T-helper 1 cell treated with Interleukin-12 subunit alpha and Interleukin-12 subunit beta and Interleukin-4 antibody, amounts not matched to agents 30 μg/mL and 1 μg/mL, for 36 hours (primary cell): ENCODE results near the gene VCAM1.
"Not testable (repeated sequence)": the region's sequence is repeated elsewhere in the genome, so short reads cannot be mapped to it uniquely, and the experiment has no call there.

Experiments used
- H3K27ac Mint-ChIP-seq: one replicate; pipeline ENCODE4 v1.8.0; 2021; ENCODE audit warnings: mild to moderate bottlenecking, mixed read lengths
- H3K27me3 Mint-ChIP-seq: one replicate; pipeline ENCODE4 v1.8.0; 2021; ENCODE audit warnings: low read depth, mixed read lengths
- H3K36me3 Mint-ChIP-seq: one replicate; pipeline ENCODE4 v1.8.0; 2021; ENCODE audit warnings: low read depth, mixed read lengths
- H3K4me1 Mint-ChIP-seq: one replicate; pipeline ENCODE4 v1.8.0; 2021; ENCODE audit warnings: low read depth, mixed read lengths
- H3K4me3 Mint-ChIP-seq: one replicate; pipeline ENCODE4 v1.8.0; 2021; ENCODE audit warnings: mild to moderate bottlenecking, moderate library complexity, mixed read lengths
- H3K9me3 Mint-ChIP-seq: one replicate; pipeline ENCODE4 v1.8.0; 2021; ENCODE audit warnings: mixed read lengths

VCAM1 gene

DNA sequence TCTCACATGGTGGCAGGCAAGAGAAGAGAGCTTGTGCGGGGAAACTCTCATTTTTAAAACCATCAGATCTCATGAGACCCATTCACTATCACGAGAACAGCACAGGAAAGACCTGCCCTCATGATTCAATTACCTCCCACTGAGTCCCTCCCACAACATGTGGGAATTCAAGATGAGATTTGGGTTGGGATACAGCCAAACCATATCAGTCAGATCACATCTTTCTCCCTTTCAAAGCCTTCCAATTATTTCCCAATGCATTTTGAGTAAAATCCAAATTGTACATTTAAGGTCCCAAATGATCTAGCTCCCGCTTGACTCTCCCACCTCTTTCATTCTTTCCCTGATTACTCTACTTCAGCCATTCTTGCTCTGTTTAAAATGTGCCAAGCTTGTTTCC, 62.2 kb downstream of the VCAM1 start:
- H3K9me3 Mint-ChIP-seq, H3K4me3 Mint-ChIP-seq, H3K27ac Mint-ChIP-seq, H3K36me3 Mint-ChIP-seq, H3K4me1 Mint-ChIP-seq: not testable (repeated sequence)
- peaks cover 10% of the 10 kb centered on the region for H3K27me3 Mint-ChIP-seq

DNA sequence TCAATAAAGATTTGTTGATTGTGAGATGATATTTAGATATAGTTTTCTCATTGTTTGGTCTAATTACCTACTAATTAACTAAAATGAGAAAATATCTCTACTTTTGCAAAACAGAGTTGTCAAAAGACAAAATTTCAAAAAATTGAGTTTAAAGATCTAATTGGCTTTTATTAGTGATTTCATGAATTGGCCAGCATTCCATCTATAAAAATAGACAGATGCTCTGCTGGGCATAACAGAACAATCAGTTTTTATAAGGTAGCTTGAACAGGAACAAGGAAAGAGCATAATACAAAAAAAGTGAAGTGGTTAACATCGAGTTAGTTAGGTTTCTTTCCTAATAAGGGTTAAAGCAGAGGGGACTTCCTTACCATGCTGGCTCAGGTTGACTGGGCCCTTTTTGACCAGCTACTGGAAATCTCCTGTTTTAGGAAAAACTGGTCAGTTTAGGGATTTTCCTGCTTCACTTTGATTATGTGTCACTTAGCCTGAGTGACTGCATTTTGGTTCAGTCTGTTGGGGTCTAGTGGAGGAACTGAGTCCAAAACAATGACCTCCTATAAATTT, 63.0 kb downstream of the VCAM1 start:
- peaks cover 14% of the 10 kb centered on the region for H3K27me3 Mint-ChIP-seq
- H3K4me1 Mint-ChIP-seq: peaks cover 4% of the 10 kb centered on the region
- H3K9me3 Mint-ChIP-seq: no peaks in the 10 kb centered on the region
- no peak overlapping the region for H3K27ac Mint-ChIP-seq
- no peaks in the 10 kb centered on the region for H3K36me3 Mint-ChIP-seq
- no peak overlapping the region for H3K4me3 Mint-ChIP-seq

DNA sequence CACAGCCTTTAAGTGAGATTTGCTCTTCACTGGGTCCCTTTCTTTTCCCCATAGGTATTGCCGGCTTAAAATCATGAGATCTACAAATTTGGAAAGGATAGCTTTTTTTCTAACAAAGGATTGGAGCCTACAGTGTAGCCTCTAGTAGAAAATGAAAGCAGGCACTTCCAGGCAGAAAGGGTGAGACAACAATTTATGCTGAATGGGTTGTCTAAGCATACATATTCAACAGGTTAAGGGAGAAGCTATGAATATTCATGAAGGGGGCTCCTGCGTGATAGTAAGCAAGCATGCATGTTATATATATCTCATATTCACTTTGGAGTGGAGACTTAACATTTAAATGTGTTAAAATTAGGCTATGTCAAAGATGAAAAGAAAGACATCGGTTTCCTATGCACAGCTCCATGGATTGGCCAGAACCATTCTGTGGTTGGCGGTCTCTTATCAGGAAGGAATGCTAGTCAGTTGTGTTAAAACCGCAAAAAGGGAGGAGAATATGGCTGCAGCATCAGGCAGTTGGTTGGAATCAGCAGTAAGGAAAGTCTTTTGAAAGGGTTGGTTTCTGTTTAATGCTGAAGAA, 66.0 kb downstream of the VCAM1 start:
- H3K4me3 Mint-ChIP-seq: no peak overlapping the region
- H3K4me1 Mint-ChIP-seq: peaks cover 4% of the 10 kb centered on the region
- no peaks in the 10 kb centered on the region for H3K9me3 Mint-ChIP-seq
- H3K27me3 Mint-ChIP-seq: peaks cover 25% of the 10 kb centered on the region
- no peaks in the 10 kb centered on the region for H3K36me3 Mint-ChIP-seq
- H3K27ac Mint-ChIP-seq: no peak overlapping the region

DNA sequence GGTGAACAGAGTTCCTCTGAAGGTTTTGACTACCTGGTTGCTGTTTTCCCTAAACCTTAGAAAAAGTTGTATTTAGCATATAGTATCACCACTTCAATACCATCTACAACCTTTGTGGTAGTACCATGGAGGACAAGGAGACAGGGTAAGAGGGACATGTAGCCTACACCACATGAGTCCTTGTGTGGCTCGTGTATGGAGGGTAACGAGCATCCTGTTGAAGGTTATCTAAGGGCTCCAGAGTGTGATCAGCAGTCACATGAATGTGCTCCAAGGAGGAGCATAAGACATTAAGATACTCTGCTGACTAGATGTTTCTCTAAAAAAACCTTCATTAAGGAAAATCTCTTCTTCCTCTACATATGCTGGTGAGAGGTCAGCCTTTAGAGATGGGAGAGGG, 67.3 kb downstream of the VCAM1 start:
- Mint-ChIP-seq H3K27me3 (peaks cover 25% of the 10 kb centered on the region), H3K9me3 (no peaks in the 10 kb centered on the region), H3K4me1 (peaks cover 4% of the 10 kb centered on the region), H3K36me3 (no peaks in the 10 kb centered on the region), H3K4me3 (no peak overlapping the region), H3K27ac (no peak overlapping the region)
